Stimulated activated CD8-positive, alpha-beta memory T cell treated with anti-CD3 and anti-CD28 coated beads, Interleukin-7, amount 100 ng/mL, for 24 hours (primary cell): ENCODE results near the gene SLC35F4.
"Not testable (repeated sequence)": the region's sequence is repeated elsewhere in the genome, so short reads cannot be mapped to it uniquely, and the experiment has no call there.

Source experiments
- DNase-seq: peaks from one replicate; pipeline ENCODE4 v3.0.0-alpha.2; 2020; ENCODE audit warnings: low read depth

Gene SLC35F4

DNA sequence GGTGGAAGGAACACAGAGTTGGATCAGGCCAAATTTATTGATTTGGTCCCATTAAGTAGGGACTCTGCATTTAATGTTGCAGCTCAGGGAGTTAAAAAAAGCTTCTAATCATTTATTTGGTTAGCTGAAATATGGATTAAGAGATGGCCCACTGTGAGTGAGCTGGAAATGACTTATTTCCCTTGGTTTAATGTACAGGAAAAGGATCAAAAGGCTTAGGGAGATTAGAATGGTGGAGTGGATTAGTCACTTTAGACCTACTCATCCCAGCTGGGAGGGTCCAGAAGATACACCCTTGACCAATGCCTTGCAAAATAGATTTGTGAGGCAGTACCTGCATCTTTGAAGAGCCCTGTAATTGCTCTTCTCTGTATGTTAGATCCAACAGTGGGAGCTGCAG is 143.8 kb downstream of the SLC35F4 start:
- DNase-seq = not testable (repeated sequence)

DNA sequence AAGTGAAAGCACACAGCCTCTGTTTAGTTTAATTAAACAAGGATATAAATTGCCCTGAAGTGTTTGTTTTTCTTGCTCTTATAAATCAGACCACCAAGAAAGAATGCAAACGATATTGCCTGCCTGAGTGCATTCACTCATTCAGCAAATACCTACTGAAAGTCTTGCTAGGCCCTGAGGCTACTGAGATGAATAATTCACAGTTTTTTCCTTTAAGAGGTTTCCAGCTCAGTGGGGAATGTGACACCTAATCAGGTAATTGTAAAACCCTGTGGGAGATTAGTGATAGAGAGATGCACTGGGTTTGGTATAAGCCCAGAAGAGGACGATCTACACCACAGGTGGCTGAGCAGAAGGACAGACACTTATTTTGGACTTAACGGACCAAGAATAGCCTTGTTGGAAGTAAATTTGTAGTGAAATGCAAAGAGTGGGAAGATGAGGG is 151.4 kb downstream of the SLC35F4 start:
- DNase-seq = no peak

DNA sequence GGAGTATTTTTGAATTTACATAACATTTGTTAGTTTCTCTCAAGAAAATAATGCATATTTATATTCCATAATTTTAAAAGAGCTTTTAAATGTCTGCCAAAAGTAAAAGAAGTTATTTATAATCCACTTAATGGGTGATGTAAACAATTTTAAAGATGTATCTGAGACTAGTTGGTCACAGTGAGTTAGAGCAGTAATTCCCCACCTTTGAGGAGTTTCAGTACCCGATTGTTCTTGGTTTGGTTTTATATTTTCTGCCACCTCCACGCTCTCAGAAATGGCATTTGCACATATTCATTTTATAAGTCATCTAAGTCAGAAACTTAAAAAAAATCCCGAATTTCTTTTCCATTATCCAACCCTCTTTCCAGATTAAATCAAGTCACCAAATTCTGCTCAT is 153.2 kb downstream of the SLC35F4 start:
- DNase-seq = no peak

DNA sequence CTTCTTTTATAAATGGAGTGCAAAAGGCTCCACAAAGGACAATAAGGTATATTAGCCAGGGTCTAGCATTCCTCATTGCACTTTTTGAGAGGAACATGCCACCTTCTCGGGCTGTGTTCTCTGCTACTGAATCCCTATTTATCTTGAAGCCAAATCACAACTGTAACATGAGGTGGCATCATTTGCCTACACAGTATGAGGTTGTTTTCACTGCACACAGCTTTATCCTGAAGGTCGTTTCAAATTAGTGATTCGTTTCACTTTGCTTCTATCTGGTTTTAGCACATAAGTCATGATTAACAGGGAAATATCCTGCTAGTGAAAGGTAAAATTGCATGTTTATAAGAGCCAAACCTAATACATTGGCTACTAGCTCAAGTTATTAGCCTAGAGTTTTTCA is 153.8 kb downstream of the SLC35F4 start:
- no peak for DNase-seq

DNA sequence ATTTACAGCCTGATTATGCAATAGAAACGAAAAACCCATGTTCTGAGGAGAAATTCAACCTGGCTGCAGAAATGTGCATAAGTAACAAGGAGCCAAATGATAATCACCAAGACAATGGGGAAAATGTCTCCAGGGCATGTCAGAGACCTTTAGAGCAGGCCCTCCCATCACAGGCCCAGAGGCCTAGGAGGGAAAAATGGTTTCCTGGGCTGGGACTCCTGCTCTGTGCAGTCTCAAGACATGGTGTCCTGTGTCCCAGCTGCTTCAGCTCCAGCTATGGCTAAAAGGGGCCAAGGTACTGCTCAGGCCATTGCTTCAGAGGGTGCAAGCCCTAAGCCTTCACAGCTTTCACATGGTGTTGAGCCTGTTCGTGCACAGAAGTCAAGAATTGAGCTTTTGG is 156.0 kb downstream of the SLC35F4 start:
- DNase-seq = no peak

DNA sequence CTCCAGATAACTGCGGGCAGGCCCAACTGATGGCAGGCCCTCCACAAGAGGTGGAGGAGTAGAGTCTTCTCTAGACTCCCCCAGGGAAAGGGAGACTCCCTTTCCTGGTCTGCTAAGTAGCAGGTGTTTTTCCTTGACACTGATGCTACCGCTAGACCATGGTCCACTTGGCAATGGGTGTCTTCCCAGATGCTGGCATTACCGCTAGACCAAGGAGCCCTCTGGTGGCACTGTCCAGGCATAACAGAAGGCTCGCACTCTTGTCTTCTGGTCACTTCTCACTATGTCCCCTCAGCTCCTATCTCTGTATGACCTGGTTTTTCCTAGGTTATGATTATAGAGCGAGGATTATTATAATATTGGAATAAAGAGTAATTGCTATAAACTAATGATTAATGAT is 156.8 kb downstream of the SLC35F4 start:
- DNase-seq = not testable (repeated sequence)

DNA sequence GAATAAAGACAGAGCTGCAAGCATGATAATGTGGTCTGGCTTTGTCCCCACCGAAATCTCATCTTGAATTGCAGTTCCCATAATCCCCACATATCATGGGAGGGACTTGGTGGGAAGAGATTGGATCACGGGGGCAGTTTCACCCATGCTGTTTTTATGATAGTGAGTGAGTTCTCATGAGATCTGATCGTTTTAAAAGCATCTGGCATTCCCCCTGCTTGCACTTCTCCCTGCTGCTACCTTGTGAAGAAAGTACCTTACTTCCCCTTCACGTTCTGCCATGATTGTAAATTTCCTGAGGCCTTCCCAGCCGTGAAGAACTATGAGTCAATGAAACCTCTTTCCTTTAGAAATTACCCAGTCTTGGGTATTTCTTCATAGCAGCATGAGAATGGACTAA is 158.7 kb downstream of the SLC35F4 start:
- DNase-seq = no peak

DNA sequence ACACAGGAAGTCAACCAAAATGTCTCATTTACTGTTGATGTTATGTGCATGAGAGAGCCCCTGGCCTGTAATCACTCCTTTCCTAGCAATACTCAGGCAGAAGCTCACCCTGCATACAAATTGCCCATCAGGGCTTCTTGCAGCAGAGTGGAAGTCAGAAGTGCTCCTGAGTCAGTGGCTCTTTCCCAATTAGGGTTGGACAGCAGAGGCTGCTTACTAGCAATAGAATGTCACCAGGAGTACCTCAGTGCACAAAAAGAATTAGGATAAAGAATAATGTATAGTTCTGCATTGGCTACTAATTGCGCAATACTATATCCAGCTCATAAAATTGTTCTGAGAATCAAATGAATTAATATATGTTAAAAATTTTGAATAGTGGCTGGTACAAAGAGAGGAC is 161.1 kb downstream of the SLC35F4 start:
- no peak for DNase-seq

DNA sequence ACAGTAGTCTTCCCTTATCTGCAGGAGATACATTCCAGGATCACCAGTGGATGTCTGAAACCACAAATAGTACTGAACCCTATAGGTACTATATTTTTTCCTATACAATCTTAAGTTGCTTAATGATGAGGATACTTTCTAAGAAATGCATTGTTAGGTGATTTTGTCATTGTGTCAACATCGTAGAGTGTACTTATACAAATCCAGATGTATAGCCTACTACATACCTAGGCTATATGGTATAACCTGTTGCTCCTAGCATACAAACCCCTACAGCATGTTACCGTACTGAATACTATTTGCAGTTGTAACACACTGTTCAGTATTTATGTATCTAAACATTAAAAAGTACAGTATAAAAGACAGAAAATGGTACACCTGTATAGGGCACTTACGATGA is 165.9 kb downstream of the SLC35F4 start:
- no peak for DNase-seq

DNA sequence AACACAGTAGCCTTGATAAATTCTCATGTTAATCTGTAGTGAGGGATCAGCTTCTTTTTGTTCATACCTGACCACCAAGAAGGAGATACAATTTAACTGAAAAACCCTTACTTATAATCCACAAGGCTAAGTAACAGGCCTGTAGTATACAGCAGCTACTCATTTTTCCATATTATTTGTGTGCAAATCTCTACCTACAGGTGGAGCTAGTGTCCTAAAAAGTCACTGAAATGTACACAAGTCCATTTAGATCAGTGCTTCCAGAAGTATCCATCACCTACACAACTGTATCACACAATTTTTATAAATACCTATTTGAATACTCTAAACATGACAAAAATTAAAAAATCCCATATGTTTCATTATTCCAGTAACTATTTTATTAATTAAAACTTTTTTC is 173.2 kb downstream of the SLC35F4 start:
- DNase-seq = no peak

DNA sequence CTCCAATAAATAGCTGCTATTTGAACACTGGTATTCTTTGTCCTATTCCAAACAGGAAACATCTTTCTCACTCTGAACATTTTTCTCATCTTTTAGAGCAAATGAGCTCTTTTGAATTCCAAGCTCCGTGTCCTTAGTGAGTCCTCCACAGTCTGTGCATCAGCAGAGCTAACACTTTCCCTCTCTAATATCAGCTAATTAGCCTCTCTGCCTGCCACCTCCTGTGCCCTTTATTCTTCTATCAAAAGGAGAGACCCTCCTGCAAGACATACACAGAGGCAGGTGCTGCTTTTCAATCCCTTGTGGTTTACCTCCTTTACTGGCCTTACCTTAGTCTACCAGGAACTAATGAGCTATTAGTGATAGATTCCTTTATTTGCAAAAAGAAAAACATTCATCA is 178.5 kb downstream of the SLC35F4 start:
- DNase-seq = no peak

DNA sequence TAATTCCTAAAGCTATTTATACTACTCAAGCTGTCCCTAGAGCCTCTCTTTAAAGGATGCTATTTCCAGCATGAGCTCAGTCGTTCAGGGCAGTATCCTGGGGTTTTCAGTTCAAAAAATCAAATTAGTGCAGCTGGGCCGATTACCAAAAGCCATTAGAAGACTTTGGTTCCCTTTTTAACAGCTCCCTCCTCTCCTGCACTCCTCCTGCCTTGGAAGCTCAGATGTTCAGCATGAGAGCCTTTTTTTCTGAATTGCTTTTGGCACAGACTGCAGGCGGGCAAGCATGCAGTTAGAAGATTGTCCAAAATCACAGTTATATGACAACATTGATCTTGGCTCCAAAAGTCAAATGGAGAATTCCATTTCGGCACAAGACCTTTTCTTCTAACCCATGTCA is 179.6 kb downstream of the SLC35F4 start:
- no peak for DNase-seq

DNA sequence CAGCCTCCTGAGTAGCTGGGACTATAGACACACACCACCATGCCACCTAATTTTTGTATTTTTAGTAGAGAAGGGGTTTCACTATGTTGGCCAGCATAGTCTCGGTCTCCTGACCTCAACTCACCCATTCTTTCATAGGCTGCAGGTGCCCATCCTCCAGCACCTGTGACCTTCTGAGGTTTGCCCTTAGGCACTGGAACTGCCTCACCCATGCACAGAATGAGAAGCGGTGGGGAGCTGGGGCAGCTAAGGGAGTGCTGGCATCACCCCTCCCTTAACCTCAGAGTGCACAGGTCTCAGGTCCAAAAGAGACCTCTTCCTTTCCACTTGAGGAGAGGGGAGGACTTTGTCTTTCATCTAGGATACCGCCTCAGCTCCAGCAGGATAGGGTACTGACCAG is 194.9 kb downstream of the SLC35F4 start:
- no peak for DNase-seq

DNA sequence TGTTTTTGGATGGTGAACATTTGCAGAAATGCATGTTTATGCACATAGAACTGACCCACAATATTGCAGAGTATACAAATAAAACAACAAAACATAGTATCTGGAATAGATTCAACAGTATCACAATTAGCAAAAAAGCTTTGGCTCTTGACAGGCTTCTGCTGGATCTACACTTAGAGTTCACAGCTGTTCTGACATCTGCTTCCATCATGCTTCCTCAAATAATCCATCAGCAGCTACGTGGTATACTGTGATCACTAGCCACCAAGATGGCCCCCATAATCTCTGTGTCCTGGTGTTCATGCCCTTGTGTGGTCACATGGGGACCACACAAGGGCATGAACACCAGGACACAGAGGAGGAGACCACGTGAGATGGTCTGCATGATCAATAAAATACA is 205.7 kb downstream of the SLC35F4 start:
- no peak for DNase-seq

DNA sequence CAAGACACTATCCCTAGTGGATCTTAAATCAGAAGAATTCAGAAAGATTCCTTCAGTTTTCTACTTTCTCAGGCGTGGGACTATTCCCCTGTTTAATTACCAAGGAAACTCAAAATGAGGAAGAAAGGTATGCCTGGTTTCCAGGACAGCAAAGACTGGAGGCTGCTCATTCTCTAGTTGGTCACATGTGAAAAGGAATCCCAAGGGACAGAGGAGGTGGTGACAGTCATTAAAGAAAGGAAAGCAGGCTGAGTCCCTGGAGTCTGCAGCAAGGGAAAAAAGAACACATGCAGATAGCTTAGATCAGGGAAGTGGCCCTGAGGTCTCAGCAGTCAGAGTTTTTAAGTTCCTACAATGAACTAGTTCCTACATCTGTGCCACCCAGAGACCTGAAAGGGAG is 206.8 kb downstream of the SLC35F4 start:
- DNase-seq = no peak

DNA sequence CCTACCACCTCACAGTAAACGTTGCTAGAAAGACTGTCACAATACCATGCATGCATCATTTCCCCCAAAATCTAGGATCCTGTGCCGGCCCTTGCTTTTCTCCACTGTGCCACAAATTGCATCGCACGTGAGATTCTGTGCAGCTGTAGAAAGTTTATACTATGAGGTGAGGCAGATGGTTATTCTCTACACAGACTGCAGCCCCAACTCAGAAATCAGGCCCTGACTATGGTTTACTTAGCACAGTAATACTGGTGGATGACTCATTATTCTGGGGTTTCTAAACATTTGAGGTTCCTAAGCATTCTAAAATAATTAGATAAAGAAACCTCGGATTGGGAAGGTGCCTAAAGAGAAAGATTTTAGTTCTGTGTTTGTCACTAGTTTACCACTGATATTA is 208.4 kb downstream of the SLC35F4 start:
- no peak for DNase-seq

DNA sequence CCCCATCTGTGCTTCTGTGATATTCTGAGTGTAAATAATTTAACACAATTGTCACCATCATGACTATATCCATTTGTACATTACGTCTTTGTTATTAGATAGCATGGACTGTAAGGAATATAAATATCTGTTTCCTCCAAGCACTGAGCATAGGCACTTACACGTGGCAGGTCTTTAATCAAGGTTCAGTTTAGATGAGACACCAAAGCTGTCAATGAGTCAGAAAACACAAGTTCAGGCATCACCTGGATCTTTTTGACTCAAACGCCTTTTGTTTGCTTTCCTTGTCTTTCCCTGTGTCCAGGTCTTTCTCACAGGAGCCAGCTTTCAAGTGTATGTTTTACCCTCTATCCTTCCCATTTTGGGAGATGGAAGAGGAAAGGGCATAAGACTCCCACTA is 209.0 kb downstream of the SLC35F4 start:
- no peak for DNase-seq

DNA sequence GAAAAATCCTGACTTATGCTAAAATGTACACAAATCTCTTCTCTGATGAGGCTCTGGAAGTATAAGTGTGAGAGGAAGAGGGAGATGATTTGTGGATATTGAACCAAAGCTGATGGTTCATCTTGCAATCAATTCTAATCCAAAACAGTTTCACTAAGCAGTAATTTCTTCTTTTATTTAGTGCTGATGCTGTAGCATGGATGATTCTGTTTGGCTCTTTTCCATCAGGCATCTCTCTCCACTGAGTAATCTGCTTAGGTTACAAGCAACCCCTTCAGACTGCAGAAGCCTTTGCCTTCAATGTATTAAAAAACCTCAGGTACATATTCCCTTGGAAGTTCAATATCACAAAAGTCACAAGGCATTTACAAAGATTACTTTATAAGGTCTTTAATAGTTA is 213.1 kb downstream of the SLC35F4 start:
- no peak for DNase-seq

DNA sequence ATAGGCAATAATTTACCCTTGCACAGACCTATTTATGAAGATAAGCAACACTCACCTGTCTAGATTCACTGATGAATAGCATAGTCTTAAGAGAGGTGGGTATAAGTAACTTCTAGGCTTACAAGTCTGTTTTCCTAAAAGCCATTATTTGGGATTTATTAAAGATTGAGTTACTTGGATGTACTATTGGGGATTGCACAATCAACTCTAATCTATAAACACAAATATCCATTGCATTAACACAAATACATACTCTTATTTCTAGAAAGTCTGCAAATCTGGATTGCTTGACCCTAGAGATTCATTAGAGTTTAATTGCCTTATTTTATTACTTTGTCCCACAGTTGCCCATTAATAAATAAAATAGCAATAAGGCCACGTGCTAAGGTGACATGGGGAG is 224.1 kb downstream of the SLC35F4 start:
- DNase-seq = no peak

DNA sequence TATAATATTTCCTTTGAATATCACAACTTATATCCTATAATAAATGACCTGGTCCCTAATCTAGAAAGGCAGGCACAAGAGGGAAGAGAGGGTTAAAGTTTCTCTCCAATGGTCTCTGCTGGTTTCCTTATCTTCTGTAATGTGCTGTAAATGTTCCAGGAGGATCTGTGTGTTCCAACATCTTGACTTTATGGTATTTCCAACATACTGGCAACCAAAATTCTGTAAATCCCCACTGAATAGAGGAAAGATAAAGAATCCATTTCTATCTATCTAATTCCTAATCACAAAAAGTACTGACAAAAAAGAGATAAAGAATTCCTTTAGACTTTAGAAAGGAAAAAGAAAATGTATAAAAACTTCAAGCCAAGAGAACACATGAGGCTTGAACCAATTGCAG is 225.9 kb downstream of the SLC35F4 start:
- DNase-seq = no peak

DNA sequence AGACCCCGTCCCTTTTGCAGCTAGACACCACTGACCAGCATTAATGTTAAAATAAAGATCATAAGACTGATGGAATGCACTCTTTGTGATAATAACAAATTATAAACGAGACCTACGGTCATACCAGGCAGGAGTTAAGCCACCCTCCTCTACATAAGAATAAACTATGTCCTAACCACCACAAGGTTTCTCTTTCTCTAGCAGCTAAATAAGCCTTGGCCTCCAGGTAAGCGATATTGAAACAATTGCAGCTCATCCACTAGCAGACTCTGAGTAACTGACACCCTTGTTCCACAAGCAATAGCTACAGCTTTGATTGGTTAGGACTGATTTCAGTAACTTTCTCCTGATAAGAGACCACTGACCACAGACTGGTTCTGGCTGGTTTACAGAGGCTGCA is 228.0 kb downstream of the SLC35F4 start:
- DNase-seq = no peak

DNA sequence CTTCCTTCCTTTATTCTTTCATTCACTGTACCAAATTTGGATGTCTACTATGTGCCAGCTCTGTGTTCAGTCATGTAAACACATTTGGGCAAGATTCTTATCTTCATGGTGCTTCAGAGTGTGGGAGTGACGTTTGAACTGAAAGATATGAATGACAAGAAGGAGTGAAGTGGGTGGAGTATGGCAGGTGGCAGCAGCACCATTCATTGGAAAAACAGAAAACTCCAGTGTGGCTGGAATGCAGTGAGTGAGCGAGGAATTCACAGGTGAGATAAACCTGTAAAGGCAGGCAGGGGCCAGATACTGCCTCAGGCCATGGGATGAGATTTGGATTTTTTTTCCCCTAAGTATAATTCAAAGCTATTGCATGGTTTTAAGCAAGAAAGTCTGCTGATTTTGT is 231.6 kb downstream of the SLC35F4 start:
- no peak for DNase-seq

DNA sequence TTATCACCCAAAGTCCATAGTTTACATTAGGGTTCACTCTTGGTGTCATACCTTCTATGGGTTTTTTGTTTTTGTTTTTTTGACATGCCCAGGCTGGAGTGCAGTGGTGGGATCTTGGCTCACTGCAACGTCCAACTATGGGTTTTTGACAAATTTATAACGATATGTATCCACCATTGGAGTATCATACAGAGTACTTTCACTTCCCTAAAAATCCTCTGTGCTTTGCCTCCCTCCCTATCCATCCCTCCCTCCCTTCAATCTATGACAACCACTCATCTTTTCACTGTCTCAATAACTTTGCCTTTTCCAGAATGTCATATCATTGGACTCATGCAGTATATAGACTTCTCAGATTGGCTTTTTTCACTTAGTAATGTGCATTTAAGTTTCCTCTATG is 233.2 kb downstream of the SLC35F4 start:
- no peak for DNase-seq

DNA sequence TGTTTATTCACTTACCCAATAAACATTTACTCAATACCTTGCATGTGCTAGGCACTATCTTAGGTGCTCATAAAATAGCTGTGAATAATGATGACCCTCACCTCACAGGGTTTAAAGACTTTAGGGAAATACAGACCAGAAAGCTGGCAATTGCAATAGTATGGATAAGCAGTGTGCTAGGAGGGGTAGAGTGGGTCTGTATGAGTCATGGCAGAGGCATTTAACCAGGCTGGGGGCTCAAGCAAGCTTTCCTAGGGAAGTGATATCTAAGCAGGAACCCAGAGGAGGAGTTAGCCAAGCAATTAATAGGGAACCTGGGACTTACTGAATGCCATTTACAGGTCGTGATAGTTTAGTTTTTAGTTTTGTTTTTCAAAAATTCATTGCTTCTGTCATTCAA is 248.4 kb downstream of the SLC35F4 start:
- no peak for DNase-seq

DNA sequence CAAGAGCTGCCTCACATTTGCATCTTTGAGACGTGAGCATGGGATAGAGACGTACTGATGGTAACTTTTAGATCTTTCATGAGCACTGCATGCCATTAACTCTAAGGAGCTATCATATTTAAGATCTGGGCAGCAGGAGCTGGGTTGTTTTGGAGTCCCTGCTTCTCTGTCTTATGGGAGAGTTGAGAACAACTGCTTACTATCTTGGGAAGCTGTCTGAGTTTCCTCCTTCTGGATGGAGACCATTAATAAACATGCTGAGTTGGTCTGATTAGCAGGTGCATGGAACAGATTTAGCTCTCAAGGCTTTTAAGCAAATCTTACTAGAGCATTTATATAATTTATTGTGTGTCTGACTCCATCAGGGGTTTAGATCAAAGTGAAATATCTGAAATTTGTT is 252.9 kb downstream of the SLC35F4 start:
- DNase-seq = no peak
